Measurements from ENCODE around the gene CCDC27.
"Not testable (repeated sequence)": the region's sequence is repeated elsewhere in the genome, so short reads cannot be mapped to it uniquely, and the experiment has no call there.

The CCDC27 gene

DNA sequence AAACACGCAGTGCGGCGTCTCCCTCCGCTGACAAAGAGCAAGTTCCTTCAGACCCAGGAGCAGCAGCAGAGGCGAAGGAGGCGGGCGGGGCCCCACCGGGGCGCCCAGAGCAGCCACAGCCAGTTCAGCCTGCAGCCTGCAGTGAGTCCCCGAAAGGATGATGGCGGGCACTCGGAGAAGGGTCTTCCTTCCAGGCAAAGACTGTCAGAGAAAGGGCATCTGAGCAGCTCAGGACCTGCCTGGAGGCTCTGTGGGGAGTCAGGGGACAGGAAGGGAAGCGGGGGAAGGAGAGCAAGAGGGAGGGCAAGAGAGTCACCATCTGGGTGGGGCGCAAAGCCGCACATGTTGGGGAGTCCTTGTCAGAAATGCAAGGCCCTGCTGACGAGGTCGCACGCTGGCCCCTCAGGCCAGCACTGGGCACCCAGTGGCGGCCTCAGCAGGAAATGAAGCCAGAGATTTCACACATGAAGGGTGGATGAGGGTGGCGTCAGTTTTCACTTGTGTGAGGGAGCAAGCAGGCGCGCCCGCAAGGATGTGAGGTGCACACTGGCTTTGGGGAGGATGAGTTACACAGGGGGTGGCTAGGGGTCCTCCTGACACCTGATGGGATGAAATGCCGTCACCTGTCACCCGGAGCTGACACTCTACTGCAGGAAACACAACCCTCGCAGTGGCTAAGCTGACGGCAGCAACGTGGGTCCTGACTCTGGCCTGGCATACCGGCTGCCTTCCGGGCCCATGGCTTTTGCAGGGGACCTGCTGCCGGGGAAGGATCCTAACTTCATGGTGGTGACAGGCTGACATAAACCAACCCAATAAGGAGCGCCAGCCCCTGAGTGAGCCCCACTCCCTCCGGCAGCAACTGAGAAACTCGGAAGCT, 37.4 kb downstream of the CCDC27 start:
- no peak for DNase-seq (ENCODE audit: low spot score)

DNA sequence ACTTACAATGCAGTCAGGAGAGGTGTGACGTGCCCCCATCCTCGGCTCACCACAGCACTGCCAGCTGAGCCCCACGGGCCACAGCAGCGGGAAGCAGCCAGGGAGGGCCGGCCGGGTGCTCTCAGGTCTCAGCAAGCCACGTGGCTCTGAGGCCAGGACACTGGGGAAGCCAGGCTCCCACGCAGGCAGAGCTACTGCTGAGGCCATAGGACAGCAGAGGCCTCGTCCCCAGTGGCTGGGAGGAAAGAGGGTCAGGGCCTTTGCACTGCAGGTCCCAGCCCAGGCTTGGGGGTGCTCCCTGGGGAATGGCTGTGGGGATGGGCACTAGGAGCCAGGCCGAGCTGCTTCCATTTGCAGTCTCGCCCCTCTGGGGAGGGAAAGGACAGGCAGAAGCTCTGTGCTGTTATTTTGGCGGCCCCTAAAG, 38.3 kb downstream of the CCDC27 start:
- no peak for DNase-seq (ENCODE audit: low spot score)

DNA sequence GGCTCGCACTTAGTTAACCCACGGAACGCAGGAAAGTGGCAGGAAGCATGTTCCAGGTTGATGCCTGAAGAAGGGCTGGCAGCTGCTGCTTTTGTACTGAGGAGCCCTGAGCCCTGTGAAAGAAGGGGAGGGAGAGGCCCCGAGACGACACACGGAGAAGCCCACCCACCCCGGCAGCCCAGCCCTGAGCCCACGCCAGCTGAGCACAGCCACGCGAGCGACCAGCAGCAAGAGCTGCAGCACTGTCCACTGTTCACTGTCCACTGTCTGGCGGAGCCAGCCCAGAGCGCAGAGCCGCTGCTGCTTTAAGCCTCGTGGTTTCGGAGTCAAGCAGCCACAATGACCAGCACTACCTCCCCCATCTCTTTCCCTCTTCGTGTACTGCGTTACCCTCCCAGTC, 38.7 kb downstream of the CCDC27 start:
- no peak for DNase-seq (ENCODE audit: low spot score)

DNA sequence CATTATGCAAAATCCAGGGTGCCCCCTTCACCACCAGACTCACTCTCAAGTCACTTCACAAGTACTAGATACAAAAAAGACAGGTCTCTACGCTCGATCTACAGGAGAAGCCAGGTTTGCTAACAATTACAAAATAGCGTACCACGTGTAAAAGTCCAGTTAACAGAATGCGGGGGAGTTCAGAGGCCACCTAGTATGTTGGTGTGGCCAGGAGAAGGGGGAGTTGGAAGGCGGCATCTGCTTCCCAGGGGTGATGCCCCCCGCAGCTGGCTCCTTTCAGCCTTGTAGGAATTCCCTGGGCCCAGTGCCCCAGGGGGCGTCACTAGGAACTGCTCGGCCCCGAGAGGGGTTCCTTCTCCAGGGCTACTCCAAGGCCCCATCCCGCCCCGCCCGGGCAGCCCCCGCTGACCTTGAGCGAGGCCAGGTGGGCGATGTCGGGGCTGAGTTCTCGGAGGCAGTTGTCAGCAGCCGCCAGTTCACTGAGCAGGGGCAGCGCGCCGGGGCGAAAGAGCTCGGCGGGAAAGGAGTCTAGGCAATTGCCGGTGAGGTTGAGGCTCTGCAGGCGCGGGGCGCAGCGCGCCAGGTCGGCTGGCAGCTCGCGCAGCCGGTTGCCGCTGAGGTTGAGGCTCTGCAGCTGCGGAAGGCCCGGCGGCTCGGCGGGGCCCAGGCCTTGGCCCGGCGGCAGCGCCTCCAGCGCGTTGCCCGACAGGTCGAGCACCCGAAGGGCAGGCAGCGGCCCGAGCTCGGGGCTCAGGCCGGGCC, 43.4 kb downstream of the CCDC27 start:
- DNase-seq (ENCODE audit: low spot score) = no peak

DNA sequence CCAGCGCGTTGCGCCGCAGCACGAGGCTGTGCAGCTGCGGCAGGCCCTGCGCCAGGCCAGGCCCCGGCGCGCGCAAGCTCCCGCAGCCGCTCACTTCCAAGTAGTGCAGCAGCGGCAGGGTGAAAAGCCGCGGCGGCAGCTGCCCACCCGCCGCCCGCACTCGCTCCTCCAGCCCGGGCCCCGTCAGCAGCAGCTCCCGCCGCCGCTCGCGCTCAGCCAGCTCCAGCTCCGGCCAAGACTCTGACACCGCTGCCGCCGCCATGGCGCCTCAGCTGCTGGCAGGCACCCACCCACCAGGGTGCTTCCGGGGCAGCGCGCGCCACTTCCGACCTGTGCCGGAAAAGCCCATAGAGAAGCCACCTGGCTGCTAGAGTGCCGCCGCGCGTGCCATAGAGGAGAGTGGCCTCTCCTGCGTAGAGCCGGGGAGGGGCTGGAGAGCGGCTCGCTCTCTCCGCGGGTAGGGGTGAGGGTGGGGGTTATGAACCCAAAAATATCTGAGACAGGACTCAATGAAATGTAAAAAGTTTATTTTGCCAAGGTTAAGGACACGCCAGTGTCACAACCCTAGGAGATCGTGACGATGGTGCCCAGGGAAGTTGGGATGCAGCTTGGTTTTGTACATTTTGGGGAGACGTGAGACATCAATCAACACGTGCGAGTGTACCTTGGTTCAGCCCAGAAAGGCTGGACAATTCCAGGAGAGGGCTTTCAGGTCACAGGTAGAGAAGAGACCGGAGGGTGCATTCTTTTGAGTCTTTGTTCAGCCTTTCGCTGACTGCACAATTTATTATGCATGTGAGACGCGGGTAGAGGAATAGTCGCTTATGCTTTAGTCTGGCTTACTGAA, 44.2 kb downstream of the CCDC27 start, which contains the start of gene LRRC47:
Gene LRRC47 (minus strand): TSS at position 284 of the 847 bp plus-strand sequence. CDS start 22 bp downstream, at position 262.
- DNase-seq (ENCODE audit: low spot score) = peak; percentile 79

DNA sequence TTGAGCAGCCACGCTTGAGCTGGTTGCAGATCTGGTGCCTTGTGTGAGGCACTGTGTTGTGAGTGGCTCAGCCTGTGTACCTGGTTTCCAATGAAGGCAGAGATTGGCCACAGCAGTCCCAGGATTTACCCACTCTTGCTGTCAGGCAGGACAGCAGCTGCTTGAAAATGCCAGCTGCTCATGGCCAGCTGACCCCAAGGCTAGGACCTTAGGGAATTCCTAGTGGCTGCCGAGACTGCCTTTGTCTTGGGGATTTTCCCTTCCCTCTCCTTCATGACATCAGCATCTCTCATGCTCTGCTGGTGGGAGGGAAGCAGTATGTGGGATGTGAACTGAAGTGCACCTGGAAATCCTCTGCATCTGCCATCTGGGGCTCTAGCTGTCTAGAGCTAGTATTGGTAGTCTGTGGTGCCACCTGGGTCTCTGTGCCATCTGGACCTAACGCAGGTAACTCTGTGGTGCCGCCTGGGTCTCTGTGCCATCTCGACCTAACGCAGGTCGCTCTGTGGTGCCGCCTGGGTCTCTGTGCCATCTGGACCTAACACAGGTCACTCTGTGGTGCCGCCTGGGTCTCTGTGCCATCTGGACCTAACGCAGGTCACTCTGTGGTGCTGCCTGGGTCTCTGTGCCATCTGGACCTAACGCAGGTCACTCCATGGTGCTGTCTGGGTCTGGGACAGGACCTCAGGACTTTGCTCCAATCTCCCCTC, 47.9 kb downstream of the CCDC27 start:
- peak; percentile 31 for DNase-seq (ENCODE audit: low spot score)

DNA sequence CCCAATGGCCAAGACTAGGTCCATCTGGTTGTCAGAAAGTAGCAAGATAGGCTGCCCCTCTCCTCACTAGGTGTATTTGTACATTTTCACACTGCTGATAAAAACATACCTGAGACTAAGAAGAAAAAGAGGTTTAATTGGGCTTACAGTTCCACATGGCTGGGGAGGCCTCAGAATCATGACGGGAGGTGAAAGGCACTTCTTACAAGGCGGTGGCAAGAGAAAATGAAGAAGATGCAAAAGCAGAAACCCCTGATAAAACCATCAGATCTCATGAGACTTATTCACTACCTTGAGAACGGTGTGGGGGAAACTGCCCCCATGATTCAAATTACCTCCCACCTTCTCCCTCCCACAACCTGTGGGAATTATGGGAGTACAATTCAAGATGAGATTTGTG, 48.5 kb downstream of the CCDC27 start:
- not testable (repeated sequence) for DNase-seq (ENCODE audit: low spot score)

DNA sequence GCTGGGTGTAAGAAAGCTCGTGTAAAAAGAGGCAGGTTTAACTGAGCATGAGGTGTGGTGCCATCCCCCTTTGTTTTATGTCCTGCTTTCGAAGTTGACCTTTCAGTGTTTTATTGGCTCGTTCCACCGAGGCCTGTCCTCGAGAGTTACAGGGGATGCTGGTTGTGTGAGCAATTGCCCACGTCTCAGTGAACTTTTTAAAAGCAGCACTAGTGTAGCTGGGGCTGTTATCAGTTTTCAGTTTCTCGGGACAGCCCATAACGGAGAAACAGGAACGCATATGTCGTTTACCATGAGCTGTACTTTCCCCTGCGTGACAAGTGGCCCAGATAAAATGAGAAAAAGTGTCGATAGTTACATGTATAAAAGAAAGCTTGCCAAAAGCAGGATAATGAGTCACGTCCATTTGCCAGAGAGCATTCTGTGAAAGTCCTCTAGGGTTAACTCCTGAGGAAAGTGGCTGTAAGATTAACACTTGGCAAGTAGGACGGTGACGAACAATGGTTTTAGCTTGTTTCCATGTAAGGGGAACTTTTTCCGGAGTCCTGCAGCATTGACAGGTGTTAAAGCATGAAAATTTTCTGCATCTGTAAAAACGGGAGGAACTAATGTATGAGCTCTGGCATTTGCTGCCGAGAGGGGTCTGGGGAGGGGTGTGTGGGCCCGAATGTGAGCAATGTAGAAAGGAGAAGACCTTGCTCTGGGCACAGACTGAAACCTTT, 51.8 kb downstream of the CCDC27 start:
- no peak for DNase-seq (ENCODE audit: low spot score)

DNA sequence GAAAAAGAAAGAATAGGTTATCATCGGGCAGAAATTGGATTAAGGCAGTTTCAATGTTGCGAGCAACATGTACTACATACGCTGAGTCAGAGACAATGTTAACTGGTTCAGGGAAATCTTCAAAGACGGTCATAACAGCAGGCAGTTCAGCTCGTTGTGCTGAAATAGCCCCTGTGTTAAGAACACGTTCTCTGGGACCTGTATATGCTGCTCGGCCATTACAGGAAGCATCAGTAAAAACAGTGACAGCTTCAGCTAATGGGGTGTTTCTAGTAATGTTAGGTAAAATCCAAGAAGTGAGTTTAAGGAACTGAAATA, 52.3 kb downstream of the CCDC27 start:
- not testable (repeated sequence) for DNase-seq (ENCODE audit: low spot score)

DNA sequence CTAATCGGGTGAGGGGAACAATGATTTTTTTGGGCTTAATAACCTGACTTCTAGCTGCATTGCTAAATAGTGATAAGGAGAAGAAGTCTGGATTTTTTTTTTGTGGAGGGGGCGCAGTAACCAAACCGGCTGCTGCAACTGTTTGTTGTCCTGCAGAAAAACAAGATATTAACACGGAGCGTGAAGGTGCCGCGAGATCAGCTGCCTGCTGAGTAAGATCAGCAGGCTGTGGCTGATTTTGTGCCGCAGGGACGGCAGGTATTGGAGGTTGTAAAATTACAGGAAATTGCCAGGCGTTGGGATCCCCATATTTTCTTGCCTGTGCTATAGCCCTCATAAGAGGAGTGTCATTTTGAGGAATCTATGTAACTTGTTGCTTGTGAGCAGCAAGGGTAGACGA, 52.8 kb downstream of the CCDC27 start:
- no peak for DNase-seq (ENCODE audit: low spot score)

DNA sequence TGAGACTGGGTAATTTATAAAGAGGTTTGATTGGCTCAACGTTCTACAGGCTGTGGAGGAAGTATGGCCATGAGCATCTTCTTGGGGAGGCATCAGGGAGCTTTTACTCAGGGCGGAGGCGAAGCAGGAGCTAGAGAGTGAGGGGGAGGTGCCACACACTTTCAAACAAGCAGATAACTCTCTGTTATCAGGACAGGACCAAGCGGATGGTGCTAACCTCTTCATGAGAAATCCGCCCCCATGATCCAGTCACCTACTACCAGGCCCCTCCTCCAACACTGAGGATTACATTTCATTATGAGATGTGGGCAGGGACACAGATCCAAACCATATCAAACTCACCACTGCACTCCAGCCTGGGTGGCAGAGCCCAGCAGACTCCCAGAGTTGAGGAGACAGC, 55.5 kb downstream of the CCDC27 start:
- no peak for DNase-seq (ENCODE audit: low spot score)

DNA sequence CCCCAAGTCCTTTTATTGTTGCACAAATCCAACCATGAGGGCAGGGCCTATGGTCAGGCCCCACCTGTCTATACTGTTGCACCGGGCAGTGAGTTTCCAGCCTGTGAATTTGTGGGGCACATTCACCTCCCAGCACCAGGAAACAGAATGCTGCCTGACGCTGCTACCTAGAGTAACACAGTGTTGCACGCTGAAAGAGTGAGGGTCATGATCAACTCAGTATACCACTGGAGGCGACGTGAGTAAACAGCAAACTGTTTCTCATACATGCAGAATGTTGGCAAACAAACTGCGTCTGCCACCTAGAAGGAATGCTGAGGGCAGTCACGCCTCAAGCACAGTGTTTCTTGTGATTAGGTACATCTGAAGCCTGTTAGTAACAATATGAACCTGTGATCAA, 57.4 kb downstream of the CCDC27 start:
- DNase-seq (ENCODE audit: low spot score) = no peak

DNA sequence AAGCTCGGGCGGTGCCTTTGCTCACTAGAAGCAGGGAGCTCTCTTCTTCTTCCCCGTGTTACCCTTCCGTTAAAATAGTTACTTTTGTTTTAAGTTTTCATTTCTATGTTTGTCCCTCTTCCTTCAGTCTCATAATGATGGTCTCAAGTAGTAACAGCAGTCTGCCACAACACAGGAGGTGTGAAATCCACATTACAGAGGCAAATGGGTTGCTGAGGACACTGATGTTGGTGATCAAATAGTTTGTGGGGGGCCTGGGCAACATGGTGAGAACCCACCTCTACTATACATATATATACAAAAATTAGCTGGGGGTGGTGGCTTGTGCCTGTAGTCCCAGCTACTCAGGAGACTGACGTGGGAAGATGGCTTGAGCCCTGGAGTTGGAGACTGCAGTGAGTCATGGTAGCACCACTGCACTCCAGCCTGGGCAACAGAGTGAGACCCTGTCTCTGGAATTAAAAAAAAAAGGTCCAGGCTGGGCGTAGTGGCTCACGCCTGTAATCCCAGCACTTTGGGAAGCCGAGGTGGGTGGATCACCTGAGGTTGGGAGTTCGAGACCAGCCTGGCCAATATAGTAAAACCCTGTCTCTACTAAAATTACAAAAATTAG, 58.0 kb downstream of the CCDC27 start:
- not testable (repeated sequence) for DNase-seq (ENCODE audit: low spot score)

DNA sequence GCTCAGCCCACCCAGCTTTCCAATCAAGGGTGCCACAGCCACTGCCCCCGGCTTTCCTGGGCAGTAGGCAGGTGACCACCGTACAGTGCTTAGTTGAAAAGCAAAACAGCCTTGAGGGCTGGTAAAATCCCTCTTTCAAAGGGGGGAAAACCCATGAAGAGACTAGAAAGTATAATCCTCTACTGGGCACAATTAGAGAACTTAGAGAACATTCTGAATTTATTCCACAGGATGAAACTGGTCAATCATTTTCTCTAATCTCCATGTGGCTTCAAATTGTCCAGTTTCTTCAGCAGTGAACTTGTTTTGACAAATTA, 59.3 kb downstream of the CCDC27 start:
- no peak for DNase-seq (ENCODE audit: low spot score)

DNA sequence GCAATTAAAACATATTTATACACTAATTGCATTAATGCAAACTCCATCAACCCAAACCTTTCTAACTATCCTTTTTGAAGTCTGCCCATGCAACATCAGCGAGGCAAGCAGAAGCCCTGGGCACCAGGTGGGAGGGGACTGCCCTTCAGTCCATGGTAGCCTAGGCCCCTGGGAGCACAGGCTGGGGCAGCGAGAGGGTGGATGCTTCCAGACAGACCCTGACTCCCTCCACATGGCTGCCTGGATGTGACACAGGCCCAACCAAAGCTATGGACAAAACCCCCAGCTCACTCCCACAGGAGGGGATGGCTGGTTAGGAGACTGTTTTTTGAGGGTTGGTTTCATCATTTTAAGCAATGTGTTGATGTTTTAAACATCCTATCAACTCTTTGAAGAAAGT, 61.8 kb downstream of the CCDC27 start:
- DNase-seq (ENCODE audit: low spot score) = no peak

DNA sequence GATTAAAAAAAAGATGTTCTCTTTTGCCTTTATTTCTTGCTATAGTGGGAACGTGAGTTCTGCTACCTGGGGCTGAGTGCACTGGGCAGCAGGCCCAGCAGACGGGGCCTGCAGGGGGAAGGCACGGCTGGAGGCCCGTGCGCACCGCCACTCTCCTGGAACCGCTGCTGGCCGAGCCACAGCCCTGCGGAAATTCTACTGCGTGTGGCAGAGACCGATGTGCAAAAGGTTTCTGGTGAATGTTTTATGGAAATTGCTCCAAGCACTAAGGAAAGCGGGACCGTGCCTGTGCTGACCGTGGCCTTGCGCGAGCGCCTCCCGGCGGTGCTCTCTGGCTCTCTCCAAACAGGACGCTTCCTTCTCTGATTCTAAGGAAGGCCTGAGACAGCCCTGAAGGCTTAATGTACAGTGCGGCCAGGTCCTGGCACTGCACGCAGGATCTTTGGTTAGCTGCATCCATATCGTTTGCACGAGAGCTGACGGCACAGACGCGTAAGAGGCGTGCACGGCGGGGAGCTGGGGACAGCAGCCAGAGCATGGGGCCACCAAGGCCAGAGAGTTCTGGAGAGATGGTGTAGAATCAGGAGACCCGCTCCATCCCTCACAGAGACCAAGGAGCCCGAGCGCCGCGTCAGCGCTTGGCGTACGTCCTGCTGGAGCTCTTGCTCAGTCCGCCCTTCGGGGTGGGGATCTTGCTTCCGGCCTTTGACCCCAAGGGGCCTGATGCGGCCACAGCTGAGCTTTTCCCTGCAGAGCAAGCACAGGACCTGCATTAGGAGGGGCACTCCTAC, 62.7 kb downstream of the CCDC27 start:
- no peak for DNase-seq (ENCODE audit: low spot score)

DNA sequence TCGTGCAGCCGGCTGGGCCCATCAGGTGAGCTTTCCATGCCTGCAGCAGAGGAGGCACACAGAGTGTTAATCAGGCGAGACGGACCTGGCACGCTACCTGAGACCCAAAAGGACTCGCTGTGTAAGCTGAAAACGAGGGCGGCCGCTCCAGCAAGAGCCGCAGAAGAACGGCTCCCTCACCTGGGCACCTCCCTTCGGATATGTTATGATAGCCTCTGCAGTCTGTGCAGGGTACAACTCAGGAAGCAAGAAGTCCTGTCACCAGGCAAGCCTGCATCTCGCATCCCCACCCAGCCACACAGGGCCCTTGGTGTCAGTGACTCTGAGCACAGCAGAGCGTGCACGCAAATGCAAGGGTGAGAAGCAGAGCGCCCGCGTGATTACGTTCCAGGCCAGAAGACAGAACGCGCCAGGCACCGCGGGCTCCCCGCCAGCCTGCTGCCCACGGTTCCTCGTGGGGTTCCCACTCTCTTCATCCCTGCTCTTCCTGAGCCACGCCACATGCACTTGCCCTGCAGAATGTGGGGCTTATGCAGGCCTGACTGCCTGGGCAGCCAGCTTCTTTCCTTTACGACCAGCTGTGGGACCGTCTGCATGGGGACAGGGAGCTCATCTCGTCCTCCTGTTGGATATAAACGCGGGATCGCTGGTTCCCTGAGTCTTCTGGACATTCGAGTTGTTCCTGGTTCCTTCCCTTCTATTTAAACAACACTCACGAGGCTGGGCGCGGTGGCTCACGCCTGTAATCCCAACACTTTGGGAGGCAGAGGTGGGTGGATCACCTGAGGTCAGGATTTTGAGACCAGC, 64.3 kb downstream of the CCDC27 start:
- DNase-seq (ENCODE audit: low spot score) = no peak

DNA sequence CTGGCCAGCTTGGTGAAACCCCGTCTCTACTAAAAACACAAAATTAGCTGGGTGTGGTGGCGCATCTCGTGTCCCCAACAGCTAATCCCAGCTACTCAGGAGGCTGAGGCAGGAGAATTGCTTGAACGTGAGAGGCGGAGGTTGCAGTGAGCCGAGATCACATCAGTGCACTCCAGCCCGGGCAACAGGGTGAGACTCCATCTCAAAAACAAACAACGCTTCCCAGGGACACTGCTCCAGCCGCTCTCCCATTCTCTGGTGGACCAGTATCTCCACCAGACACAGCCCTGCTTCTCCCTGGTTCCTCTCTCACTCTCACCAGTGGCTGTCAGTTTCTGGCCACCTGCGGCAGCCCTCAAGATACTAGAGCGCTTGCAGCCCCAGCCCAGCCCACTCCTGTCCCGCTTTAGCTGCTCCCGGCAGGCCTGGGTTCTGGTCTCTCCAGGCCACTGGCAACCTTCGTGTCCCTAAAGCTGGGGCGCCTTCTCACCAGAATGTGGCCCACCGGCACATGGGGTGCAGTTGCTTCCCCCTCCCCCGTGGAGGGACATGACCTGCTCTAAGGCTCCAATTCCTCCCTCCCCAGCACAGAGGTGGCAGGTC, 65.0 kb downstream of the CCDC27 start:
- DNase-seq (ENCODE audit: low spot score) = no peak

Measured in SK-N-DZ (cell line).